ENCODE results near the gene ROBO2.

Gene ROBO2

DNA sequence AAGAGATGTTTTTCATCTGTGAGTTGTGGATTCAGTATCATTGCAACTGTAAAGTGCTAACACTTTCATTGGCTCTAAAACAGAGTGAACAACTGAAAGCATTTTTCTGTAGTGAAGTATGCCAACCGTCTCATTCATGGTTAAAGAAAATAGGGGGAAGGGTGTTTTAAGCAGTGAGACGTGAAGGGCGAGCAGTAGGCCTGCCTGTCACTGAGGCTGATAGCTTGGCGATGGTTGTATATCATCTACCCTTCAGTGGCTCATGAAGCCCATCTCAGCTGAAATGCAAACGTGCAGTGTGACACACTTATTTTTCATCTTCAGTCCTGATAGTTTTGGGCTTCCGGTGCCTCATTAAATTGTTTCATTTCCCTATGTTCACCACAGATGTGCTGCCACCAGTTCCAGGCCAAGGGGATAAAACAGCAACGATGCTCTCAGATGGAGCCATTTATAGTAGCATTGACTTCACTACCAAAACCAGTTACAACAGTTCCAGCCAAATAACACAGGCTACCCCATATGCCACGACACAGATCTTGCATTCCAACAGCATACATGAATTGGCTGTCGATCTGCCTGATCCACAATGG, 562.0 kb downstream of the ROBO2 start:
- FAIRE-seq: no peak

DNA sequence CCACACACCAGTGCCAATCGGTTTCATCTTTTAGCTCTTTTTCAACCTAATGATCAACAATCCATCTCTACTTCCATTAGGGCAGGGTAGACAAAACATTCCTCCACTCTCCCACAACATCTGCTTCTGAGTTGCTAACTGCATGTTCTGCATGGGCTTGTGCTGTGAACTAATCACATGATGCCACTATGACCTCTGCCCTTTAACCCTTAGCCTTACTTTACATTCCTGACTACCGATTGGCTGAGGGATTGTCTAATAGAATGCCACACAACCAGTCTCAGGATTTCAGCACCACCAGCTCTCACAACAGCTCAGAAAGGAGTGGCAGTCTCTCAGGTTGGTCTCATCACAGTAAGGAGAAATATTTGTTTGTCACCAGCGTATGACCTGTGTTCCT, 562.8 kb downstream of the ROBO2 start:
- no peak for FAIRE-seq

GRCh38 chr3:77605308-77605707, 565.4 kb downstream of the ROBO2 start:
- no peak for FAIRE-seq

DNA sequence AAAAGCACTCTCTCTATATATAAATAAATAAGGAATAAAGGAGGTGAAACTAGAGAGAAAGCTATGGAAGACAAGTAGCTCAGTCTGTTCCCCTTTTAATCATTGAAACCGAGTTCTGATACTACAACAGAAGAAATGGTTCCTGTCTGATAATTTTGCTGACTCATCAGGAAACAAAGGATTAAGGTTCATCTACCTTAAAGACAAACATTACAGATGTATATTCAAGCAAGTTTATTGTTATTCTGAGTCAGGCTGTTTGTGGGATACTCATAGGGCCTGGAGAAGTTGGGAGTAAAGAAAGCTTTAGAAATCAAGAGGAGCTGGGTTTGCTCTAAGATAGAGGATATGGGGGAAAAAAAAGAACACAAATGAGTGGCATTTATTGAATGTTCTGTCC, 566.0 kb downstream of the ROBO2 start:
- FAIRE-seq: no peak

GRCh38 chr3:77606372-77606771, 566.5 kb downstream of the ROBO2 start:
- FAIRE-seq: no peak

DNA sequence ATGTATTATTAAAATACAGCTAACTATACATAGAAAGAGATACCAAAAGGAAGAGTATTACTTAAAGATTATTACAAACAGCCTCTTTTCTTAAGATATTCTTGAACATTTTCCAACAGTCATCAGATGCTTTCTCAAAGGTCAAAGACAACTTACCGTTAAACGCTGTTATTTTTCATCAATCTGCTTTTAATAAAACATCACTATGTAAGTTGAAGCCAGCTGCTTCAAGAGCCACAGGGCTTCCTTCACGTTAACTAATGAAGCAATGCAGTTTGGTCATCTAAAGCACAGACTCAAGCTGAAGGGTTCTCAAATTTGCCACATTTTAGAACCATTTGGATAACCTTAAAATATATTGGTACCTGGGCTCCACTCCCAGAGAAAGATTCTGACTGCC, 578.8 kb downstream of the ROBO2 start:
- no peak for FAIRE-seq

DNA sequence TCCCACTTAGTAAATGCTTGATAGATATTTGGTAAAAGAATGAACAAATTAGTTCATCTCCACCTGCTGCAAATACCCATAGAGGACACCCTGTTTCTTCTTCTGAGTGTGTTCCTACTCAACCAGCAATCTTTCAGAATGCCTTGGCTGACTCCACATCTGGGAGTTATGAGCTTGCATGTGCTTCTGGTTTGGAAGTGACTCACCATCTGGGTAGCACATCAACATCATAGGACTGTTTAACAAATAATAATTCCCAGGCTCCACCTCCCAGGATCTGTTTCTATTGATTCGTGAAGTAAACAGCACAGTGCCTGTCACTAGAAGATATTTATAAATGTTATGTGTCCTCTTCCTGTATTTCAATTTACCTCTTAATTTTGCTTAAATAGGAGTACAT, 580.1 kb downstream of the ROBO2 start:
- no peak for FAIRE-seq

DNA sequence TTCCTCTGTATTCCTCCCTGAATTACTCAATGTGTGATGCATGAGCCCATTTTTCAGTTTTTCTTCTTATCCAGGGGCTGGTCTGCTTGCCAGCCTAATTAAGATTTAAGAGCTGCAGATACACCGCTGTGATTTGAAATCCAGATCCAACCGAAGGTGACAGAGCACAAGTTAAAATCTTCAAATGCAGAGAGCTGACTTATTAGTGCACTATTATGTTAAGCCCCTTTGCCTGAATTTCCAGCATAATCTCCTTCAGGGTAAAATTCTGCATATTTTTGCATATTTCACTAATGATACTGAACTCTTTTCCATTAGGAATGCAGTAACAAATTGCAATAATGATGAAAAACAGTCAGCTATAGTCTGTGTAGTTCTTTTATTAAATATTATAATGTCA, 583.6 kb downstream of the ROBO2 start:
- no peak for FAIRE-seq

- FAIRE-seq: peak; percentile 30
These were observed 586.3 kb downstream of the ROBO2 start for GRCh38 chr3:77626157-77626556.

DNA sequence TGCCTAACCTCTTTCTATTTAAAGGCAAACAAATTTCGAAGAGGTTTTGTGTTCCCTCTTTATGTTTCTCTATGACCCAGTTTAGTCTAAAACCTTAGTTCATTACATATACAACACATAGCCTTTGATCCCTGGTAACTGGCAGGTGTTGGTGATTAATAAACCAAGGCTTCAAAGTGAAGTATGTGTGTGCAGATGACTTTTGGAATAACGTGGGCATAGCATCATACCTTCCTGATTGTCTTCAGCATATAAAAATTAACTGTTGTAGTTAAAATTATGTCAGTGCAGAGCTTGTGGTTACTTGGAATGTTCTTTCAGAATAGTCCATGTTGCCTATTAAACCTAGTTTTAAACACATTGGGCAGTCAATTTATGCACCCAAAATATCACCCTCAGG, 608.3 kb downstream of the ROBO2 start:
- no peak for FAIRE-seq

DNA sequence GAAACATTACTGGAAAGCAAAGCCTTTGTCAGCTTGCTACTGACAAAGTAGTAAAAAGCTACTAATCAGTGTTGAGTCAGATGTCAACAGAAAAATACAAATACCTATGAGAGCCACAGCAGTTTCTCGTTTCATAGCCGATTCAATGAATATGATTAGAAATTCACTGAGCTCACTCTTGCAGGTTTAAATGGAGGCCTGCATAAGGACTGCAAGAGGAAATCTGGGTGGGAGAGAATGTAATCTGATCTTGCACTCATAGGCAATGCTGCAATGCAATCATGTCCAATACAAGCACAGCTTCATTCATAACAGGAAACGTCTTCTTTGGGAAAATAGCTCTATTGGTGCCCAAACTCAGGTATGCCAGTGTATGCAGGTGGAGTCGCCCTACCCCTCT, 608.8 kb downstream of the ROBO2 start:
- FAIRE-seq: no peak

GRCh38 chr3:77652624-77653023, 612.7 kb downstream of the ROBO2 start:
- FAIRE-seq: no peak

DNA sequence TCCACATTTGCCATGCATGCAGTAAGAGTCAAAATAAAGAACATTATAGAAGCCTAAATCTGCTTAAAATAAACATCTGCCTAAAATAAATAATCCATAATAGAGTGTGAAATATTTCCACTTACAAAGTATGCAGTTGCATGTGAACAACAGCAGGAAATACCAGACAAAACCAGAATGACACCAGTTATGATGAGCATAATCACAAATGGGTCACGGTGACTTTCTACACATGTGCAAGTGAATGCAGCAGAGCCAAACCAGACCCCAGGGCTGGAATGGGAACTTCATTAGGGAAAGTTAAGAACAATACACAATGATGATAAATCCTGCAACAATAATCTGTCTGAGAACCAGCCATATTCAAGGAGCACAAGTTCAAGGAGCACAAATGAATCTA, 615.5 kb downstream of the ROBO2 start:
- no peak for FAIRE-seq

DNA sequence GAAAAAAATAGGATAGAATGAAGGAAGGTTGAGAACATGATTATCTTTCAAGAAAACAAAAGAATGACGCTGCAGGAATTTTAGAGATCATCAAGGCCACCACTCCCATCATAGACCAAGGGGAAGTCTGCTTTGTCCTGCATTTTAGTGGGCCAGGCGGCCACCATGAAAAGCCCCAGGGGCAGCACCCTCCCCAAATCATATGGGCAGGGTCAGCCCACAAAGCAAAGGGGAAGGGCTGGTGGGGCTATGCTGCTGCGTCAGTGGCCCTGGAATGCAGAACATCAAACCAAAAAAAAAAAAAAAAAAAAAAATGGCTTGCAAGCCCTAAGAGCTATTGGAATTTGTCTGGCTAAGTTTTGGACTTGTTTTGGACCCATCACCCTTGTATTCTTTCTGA, 620.8 kb downstream of the ROBO2 start:
- no peak for FAIRE-seq

- FAIRE-seq: no peak
These were observed 628.0 kb downstream of the ROBO2 start for GRCh38 chr3:77667901-77668300.

DNA sequence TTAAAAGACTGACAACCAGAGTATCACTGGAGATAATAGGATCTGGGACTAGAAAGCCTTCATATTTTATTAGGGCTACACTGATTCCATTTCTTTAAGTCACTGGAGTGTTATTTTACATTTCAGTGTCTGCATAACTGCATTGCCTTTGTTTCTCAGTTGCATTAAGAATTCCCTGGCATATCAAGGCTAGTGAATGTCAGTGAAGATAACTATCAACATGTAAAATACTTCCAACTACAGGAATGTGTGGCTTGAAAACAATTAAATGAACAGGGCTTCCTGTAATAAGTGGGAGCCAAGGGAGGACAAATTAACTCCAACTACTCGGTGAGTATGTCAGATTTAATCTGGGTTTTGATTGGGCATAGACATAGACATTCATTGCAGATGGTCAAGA, 628.5 kb downstream of the ROBO2 start:
- FAIRE-seq: no peak

DNA sequence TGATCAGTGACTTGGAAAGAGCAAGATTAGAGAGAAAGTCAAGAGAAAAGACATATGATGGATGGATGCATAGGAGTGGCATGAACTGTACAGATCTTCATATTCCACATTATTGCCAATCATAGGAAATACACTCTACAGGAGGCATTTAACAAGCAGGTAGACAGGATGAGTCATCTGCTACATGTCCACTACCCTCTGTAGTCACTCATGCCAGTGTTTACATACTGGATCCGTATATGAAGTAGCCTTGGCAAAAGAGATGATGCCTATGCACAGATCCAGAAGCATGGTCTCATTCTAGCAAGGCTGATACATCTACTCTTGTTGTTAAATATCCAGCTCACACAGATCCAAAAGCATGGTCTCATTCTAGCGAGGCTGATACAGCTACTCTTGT, 632.1 kb downstream of the ROBO2 start:
- FAIRE-seq: no peak

DNA sequence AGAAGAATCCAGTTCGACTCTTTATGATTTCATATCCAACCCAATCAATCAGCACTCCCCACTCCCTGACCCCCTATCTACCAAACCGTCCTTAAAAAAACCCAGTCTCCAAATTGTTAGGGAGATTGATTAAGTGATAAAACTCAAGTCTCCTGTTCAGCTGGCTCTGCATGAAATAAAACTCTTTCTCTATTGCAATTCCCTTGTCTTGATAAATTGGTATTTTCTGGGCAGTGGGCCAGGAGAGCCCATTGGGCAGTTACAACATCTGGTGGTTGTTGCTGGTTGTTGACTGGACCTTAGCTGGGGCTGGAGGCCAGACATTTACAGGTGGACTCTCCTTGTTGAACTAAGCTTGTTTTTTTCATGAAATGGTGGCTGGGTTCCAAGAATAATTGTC, 642.3 kb downstream of the ROBO2 start:
- no peak for FAIRE-seq

DNA sequence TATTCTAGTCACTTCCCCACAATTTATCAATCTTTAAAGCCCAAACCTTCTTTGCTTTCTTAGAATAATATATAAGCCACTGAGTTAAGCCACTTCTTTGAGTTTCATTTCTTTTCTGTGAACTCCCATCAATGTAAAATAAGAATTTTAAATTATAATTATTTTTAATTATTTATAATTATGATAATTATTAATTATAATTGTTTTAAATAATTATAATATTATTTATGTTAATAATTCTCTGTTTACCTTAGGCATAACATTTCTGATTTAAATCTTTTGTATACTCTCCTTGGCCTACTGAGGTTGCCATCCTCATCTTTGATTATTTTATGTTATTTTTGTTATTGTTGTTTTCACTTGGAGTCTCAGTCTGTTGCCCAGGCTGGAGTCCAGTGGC, 644.2 kb downstream of the ROBO2 start:
- FAIRE-seq: no peak

DNA sequence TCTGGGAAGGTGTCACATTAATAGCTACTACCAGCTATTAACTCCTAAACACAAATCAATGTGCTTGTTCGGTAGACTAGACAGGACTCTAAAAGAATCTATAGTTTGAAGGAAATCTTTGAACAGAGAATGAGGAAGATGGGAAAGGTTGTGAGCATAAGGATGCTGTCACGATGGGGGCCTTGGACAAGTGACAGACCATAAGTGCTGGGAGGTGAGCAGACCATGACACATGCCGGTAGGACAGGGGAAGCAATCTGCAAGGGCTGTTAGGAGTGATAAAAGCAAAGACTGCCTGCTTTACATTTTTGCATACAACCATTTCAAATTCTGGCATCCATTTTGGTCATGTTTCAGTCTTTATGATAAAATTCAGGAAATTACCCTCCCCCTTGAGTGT, 645.8 kb downstream of the ROBO2 start:
- FAIRE-seq: no peak

DNA sequence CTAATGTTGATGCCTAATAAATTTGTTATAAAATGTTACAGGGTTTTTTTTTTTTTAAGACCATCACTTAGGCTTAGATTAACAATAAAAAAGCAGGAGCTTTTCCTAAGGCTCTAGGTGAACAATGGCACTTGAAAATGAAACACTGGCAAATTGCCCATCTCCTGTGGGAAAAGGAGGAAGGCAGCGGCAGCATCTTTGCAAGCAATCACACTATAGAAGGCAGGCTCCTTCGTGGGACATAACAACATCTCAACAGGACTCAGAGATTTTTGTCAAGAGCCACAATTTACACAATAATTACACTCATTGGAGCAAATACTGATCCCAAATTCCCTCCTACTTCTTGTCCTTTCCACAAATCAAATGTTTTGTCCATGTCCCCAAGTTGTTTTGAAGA, 646.7 kb downstream of the ROBO2 start:
- no peak for FAIRE-seq

GRCh38 chr3:77687545-77687944, 647.6 kb downstream of the ROBO2 start:
- no peak for FAIRE-seq

DNA sequence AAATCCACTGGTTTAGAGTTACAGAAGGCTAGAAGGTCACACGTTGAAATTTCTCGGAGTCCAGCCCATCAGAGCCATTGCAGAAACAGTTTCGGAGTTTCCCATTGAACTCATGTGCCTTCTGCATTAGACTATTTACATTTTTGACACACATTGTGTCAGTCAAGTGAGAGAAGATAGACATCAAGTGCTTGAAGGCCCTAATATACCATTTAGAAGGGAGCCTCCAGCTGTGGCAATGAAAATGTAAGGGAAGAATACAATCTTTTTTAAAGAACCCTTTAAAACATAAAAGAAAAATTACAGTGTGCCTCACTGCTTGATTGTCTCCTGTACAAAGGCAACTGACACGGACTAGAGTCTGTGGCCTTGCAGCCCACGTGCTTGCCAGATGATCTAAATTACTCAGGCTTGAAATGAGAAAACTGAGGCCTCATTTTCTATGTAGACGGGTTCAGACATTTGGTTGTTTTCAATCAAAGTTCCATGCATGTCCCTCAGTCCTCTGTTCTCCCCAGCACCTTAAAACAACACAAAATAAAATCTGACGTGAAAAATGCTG, 650.5 kb downstream of the ROBO2 start:
- no peak for FAIRE-seq

DNA sequence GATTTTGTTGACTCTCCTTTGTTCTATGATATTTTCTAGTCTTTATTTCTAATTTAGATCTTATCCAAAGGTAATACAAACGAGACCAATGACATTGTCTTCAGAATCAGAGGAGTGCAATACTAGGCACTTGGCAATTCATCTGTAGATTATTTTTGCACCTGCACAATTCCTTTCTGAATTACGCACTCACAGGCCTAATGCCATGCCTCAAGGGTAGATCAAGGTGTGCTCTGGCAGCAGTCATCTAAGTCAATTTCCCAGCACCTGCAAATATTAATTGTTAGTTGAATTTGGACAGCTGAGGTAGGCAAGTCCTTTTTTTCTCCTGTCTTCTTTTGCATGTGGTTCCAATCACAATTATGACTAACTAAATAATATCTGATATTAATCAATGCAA, 653.2 kb downstream of the ROBO2 start:
- no peak for FAIRE-seq

DNA sequence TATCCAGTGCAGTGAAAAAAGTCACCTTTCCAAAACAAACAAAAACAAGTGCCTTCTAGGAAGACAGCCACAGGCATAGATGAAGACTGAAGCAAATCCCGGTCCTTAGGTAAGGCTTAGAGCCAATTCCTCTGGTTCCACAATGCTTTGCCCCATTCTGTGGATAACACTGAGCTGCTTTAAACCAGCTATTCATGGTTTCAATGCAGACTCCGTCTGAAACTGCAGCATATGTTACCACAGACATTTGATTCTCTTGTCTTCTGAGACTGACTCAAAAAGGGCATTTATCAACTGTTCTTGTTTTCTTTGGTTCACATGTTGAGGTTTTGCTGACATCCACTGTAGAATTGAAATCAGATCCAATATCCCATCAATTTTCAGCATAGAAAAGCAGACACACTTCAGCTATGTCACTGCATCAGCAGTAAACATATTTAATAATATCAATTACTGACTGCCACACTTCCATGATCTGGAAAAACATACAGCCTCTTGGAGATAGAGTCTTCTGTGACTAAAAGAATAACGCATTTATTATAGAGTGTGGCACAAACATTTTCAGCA, 659.3 kb downstream of the ROBO2 start:
- FAIRE-seq: peak; percentile 49
